SK-N-SH (cell line): ENCODE results near the gene AGAP4. TPM values are rescaled to one million over a fixed set of nuclear protein-coding genes. Genes with fewer than 3 reads are reported as not detected.
"Not testable (repeated sequence)": the region's sequence is repeated elsewhere in the genome, so short reads cannot be mapped to it uniquely, and the experiment has no call there.

Experiments used
- CTCF ChIA-PET: fragments of 300-600, 350-600 bp; formaldehyde crosslinking; extraction: SDS; loops from one replicate; lab custom pipeline; 2021; lab: Yijun Ruan, JAX
- POLR2A ChIA-PET: fragments of 350-600 bp; sonication (Branson Sonifier 250); formaldehyde crosslinking; extraction: SDS; loops from one replicate; lab custom pipeline; 2020; ENCODE audit warnings: antibody characterized with exemption, inconsistent platforms; lab: Yijun Ruan, JAX
- DNase-seq: peaks from one replicate; pipeline ENCODE4 v3.0.0; 2012
- H2AFZ ChIP-seq: fragments of 200-600 bp; sonication (generic); 2 replicates; pipeline ENCODE4 v1.8.1; 2016; ENCODE audit warnings: antibody characterized with exemption, mild to moderate bottlenecking, low read depth
- H3F3A ChIP-seq: fragments of 200-600 bp; sonication (generic); replicated peaks from 2 replicates; pipeline ENCODE3; 2016; ENCODE audit warnings: antibody characterized with exemption, mild to moderate bottlenecking; ENCODE audit not compliant: insufficient read depth
- H3K27ac ChIP-seq, 2 experiments: fragments of 200-500 bp in 1 of 2; fragments of 200-600 bp in 1 of 2; sonication (Bioruptor generic) in 1 of 2; sonication (generic), shearing (Covaris generic) in 1 of 2; 2 replicates each; pipeline versions ENCODE4 v1.5.1 to v1.6.1; 2014 to 2016; ENCODE audit warnings: low read depth in 2 of 2, inconsistent platforms in 1 of 2, low read length in 1 of 2, mild to moderate bottlenecking in 1 of 2, mixed read lengths in 1 of 2
- H3K27me3 ChIP-seq: fragments of 200-600 bp; sonication (generic), shearing (Covaris generic); 2 replicates; pipeline ENCODE4 v1.6.1; 2016; ENCODE audit warnings: mixed run types; ENCODE audit not compliant: insufficient read depth
- H3K36me3 ChIP-seq, 2 experiments: fragments of 200-500 bp in 1 of 2; fragments of 200-600 bp in 1 of 2; sonication (Bioruptor generic) in 1 of 2; sonication (generic) in 1 of 2; replicated peaks in 1 of 2; 2 replicates each; pipeline versions ENCODE3 to v1.5.1; 2014 to 2016; ENCODE audit warnings: low read length in 1 of 2, mild to moderate bottlenecking in 1 of 2; ENCODE audit not compliant: insufficient read depth in 2 of 2, control insufficient read depth in 1 of 2
- H3K4me1 ChIP-seq, 2 experiments: fragments of 200-500 bp in 1 of 2; fragments of 200-600 bp in 1 of 2; sonication (Bioruptor generic) in 1 of 2; sonication (generic), shearing (Covaris generic) in 1 of 2; 2 replicates each; pipeline versions ENCODE4 v1.5.1 to v1.6.1; 2014 to 2016; ENCODE audit warnings: low read depth in 1 of 2, low read length in 1 of 2, mixed run types in 1 of 2; ENCODE audit not compliant: insufficient read depth in 2 of 2, control insufficient read depth in 1 of 2
- H3K4me2 ChIP-seq: fragments of 200-600 bp; sonication (generic), shearing (Covaris generic); 2 replicates; pipeline ENCODE4 v1.6.1; 2017; ENCODE audit warnings: mixed run types
- H3K4me3 ChIP-seq, 2 experiments: fragments of 200-500 bp in 1 of 2; fragments of 200-600 bp in 1 of 2; sonication (Bioruptor generic) in 1 of 2; sonication (generic), shearing (Covaris generic) in 1 of 2; 2 replicates each; pipeline versions ENCODE4 v1.5.1 to v1.8.1; 2014 to 2016; ENCODE audit warnings: low read depth in 2 of 2, inconsistent platforms in 1 of 2, low read length in 1 of 2, mild to moderate bottlenecking in 1 of 2, mixed read lengths in 1 of 2, moderate library complexity in 1 of 2
- H3K79me2 ChIP-seq: fragments of 200-600 bp; sonication (generic); 2 replicates; pipeline ENCODE4 v1.8.1; 2017; ENCODE audit warnings: mild to moderate bottlenecking; ENCODE audit not compliant: insufficient read depth
- H3K9ac ChIP-seq: fragments of 200-600 bp; sonication (generic); 2 replicates; pipeline ENCODE4 v1.6.1; 2017; ENCODE audit warnings: mixed run types
- H3K9me2 ChIP-seq: fragments of 200-600 bp; sonication (generic); 2 replicates; pipeline ENCODE4 v1.6.1; 2017; ENCODE audit warnings: mixed run types
- H3K9me3 ChIP-seq: fragments of 200-600 bp; sonication (generic); 2 replicates; pipeline ENCODE4 v1.6.1; 2017; ENCODE audit warnings: mixed run types, mild to moderate bottlenecking, moderate library complexity
- H4K20me1 ChIP-seq: fragments of 200-600 bp; sonication (generic); 2 replicates; pipeline ENCODE4 v1.6.1; 2017; ENCODE audit warnings: mild to moderate bottlenecking, mixed run types; ENCODE audit not compliant: insufficient read depth
- WGBS: methylation state at CpG from one replicate; pipeline ENCODE4 v1.1.6; 2017; ENCODE audit warnings: low lambda C conversion rate; 5-methylcytosine and 5-hydroxymethylcytosine counted together
- polyA plus RNA-seq, 3 experiments: library from polyadenylated mRNA; depleted of rRNA; stranded (reverse); fragments of >200 nt; gene quantifications; 2 replicates each; pipeline ENCODE4 v1.2.3, GENCODE V29; 2012

AGAP4 gene
- polyA plus RNA-seq, 1 of the 3 experiments (the other 2 are of a cell fraction) = 17.6 TPM

DNA sequence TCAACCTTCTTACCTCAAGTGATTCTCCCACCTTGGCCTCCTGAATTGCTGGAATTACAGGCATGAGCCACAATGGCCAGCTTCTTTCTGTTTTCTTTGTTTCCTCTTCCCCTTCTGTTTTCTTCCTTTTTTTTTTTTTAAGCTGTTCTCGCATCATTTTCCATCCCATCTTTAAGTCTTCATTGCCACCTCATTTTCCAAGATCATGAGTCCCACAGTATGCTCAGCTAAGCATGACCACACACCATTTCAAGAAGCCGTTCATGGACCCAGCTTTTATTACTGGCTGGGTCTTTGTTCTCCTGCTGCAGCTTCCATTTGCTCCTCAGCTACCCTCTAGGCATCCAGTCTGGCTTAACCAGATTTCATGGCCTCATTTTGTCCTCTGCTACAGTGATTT lies 52.5 kb downstream of the AGAP4 start:
- H3K4me2 ChIP-seq, POLR2A ChIA-PET, H3K27ac ChIP-seq, H3K9ac ChIP-seq, H3K9me3 ChIP-seq, DNase-seq, H3F3A ChIP-seq, H3K79me2 ChIP-seq, H3K4me3 ChIP-seq, H3K27me3 ChIP-seq, CTCF ChIA-PET, H3K4me1 ChIP-seq, H3K9me2 ChIP-seq, H3K36me3 ChIP-seq, H4K20me1 ChIP-seq, H2AFZ ChIP-seq: not testable (repeated sequence)
- 48% methylated on average over 2 of the region's 2 CpGs for WGBS

DNA sequence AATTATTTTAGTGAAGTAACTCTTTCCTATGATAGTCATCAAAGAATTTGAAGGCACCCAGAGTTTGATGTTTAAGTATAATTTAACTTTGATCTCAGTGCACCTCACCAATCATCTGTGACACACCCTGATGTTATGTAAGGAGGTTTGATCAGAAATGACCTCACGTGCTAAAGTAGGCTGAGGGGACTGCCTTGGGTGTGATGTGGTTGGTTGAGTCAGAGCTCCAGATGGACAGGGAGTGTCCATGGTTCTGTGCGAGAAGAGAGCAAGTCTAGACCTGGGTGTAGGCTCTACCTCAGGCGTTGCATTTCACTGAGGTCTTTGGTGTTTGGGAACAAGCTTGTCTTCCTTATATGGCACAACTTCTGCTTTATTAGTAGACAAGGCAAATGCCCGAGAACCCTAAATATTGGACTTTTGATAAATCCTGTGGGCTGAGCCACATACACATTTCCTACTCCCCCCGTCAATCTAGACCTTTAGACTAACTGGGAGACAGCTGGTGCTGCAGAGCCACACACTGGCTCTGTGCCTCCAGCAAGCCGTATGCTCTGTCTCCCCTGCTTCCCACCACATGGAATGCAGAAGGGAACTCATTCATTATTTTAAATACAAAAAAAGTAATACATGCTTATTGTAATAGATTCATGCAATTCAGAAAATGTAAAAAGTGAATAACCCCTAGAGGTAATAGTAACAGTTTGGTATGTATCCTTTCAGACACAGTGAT lies 56.4 kb downstream of the AGAP4 start:
- H3K4me2 ChIP-seq, H3K27me3 ChIP-seq, CTCF ChIA-PET, H3K27ac ChIP-seq, H3K9ac ChIP-seq, POLR2A ChIA-PET, H3K79me2 ChIP-seq, H3K4me1 ChIP-seq, H3K4me3 ChIP-seq, DNase-seq, H3F3A ChIP-seq, H2AFZ ChIP-seq, H4K20me1 ChIP-seq, H3K9me3 ChIP-seq, H3K9me2 ChIP-seq: not testable (repeated sequence)
- H3K36me3 ChIP-seq = peaks cover 9 to 20% of the 10 kb centered on the region in 2 experiments
- 93% methylated on average over 4 of the region's 6 CpGs for WGBS

GRCh38 chr10:45789991-45790390 lies 57.3 kb downstream of the AGAP4 start:
- H3K9me3 ChIP-seq, H4K20me1 ChIP-seq, H3K9me2 ChIP-seq, POLR2A ChIA-PET, H3K79me2 ChIP-seq, H3K4me1 ChIP-seq, H3F3A ChIP-seq, H3K9ac ChIP-seq, CTCF ChIA-PET, H3K27ac ChIP-seq, H3K27me3 ChIP-seq, H2AFZ ChIP-seq, H3K4me2 ChIP-seq, DNase-seq, H3K4me3 ChIP-seq: not testable (repeated sequence)
- WGBS = 92% methylated on average over 8 of the region's 8 CpGs
- peaks cover 9 to 20% of the 10 kb centered on the region in 2 experiments for H3K36me3 ChIP-seq

GRCh38 chr10:45787212-45787741 lies 60.0 kb downstream of the AGAP4 start:
- H3K27ac ChIP-seq, DNase-seq, H4K20me1 ChIP-seq, H3K27me3 ChIP-seq, H3K9ac ChIP-seq, H3K4me1 ChIP-seq, H3K9me3 ChIP-seq, H2AFZ ChIP-seq, H3F3A ChIP-seq, POLR2A ChIA-PET, H3K4me3 ChIP-seq, CTCF ChIA-PET, H3K9me2 ChIP-seq, H3K79me2 ChIP-seq, H3K4me2 ChIP-seq: not testable (repeated sequence)
- peaks cover 12 to 22% of the 10 kb centered on the region in 2 experiments for H3K36me3 ChIP-seq
- WGBS = 100% methylated on average over 1 of the region's 5 CpGs

DNA sequence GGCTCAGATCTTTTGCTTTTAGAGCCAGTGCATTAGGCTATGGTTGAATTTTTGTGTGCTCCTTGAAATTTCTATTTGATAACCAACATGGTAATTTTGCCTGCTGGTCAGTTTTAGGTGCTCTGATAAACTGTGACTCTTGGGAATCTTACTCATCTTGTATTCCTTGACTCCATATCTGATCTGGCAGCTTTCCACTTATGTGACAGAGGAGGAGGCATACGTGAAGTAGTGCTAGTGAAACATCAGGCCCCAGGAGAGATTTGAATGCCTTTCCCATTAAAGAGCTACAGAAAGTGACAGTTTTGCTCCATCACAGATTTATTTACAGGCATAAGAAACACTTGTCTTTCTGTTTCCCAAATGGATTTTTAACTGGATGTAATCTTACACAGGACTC lies 61.1 kb downstream of the AGAP4 start:
- WGBS = no CpG with 5 or more reads among the region's 1 CpG
- H3K27me3 ChIP-seq, CTCF ChIA-PET, POLR2A ChIA-PET, H3K9ac ChIP-seq, H3K27ac ChIP-seq, H3K9me2 ChIP-seq, DNase-seq, H3K4me3 ChIP-seq, H3F3A ChIP-seq, H3K9me3 ChIP-seq, H2AFZ ChIP-seq, H3K4me2 ChIP-seq, H4K20me1 ChIP-seq, H3K4me1 ChIP-seq, H3K79me2 ChIP-seq: not testable (repeated sequence)
- H3K36me3 ChIP-seq = peaks cover 8 to 15% of the 10 kb centered on the region in 2 experiments
